Breast epithelium (tissue), 3 donors: ENCODE measurements around the gene AFAP1.

Experiments
- POLR2A ChIP-seq: fragments of 450-650 bp; IDR thresholded peaks from one replicate; pipeline ENCODE4 v1.6.1; 2016; ENCODE audit warnings: antibody characterized with exemption, mild to moderate bottlenecking, moderate library complexity
- TF ChIP-seq, protein P1 (sequence below), 3 donors: fragments of 450-650 bp; IDR thresholded peaks; one replicate each; pipeline ENCODE4 v1.5.1; 2016 to 2017; ENCODE audit warnings: antibody characterized with exemption in 3 of 3, mild to moderate bottlenecking in 3 of 3, moderate library complexity in 3 of 3

DNA sequence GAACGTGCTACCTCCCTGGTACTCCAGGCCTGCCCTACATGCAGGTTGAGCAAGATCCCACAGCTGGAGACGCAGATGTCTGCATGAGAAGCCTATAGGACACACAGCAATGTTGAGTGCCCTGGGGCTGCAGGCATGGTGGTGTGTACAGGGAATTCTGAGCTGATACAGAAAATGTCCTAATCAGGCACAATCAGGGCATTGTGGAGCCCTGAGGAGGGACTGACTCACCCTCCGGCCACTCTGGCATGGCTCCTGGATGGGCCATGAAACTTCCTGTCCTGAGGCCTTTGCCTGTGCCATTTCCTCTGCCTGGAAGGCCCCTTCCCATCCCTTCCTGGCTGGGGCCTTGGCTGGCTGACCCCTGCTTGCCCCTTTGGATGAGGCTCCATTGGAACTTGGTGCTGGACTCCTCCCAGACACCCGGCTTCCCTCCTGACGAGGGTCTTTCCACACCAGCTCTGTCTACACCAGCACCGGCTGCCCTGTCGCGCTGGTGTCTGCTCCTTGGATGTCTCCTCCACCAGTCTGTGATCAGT, 16.7 kb upstream of the AFAP1 start:
- TF ChIP-seq, protein P1, sequence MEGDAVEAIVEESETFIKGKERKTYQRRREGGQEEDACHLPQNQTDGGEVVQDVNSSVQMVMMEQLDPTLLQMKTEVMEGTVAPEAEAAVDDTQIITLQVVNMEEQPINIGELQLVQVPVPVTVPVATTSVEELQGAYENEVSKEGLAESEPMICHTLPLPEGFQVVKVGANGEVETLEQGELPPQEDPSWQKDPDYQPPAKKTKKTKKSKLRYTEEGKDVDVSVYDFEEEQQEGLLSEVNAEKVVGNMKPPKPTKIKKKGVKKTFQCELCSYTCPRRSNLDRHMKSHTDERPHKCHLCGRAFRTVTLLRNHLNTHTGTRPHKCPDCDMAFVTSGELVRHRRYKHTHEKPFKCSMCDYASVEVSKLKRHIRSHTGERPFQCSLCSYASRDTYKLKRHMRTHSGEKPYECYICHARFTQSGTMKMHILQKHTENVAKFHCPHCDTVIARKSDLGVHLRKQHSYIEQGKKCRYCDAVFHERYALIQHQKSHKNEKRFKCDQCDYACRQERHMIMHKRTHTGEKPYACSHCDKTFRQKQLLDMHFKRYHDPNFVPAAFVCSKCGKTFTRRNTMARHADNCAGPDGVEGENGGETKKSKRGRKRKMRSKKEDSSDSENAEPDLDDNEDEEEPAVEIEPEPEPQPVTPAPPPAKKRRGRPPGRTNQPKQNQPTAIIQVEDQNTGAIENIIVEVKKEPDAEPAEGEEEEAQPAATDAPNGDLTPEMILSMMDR (IDR thresholded peaks at IDR 0.05), result no peak
- TF ChIP-seq POLR2A, result no peak
